ENCODE data around the gene PCSK1.

DNA sequence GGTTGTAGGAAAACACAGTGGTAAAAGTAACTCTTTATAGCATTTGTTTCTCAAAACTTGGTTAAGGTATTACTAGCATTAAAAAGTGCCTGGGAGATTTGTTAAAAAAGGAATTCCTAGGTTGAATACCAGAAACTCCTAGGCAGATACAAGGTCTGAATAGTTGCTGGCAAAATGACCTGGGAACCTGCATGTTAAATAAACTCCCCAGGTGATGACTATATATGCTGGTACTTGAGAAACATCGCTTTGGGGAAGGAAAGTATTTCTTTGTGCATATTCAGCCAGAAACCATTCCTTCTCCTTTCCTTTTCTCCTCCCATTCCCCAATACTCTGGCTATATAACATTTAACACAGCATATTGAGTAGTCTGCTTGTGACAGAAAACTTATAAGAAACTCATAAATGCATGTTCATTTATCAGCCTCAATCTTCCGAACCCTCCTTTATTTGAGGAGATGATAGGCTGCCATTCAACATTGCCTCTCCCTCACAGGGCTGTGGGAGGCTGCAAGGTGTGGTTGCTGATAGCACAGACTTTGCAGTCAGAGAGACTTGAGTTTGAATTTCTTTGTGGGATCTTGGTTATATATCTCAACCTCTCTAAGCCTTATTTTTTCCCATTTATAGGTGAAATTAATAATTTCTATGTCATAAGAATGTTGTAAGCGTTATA is 28.7 kb downstream of the PCSK1 start:
- TF ChIP-seq, protein P1, sequence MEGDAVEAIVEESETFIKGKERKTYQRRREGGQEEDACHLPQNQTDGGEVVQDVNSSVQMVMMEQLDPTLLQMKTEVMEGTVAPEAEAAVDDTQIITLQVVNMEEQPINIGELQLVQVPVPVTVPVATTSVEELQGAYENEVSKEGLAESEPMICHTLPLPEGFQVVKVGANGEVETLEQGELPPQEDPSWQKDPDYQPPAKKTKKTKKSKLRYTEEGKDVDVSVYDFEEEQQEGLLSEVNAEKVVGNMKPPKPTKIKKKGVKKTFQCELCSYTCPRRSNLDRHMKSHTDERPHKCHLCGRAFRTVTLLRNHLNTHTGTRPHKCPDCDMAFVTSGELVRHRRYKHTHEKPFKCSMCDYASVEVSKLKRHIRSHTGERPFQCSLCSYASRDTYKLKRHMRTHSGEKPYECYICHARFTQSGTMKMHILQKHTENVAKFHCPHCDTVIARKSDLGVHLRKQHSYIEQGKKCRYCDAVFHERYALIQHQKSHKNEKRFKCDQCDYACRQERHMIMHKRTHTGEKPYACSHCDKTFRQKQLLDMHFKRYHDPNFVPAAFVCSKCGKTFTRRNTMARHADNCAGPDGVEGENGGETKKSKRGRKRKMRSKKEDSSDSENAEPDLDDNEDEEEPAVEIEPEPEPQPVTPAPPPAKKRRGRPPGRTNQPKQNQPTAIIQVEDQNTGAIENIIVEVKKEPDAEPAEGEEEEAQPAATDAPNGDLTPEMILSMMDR (IDR thresholded peaks at IDR 0.05): no peak
- TF ChIP-seq POLR2AphosphoS5 (IDR thresholded peaks at IDR 0.05; ENCODE audit: low read depth, low read length) (no peak), SIN3A (IDR thresholded peaks at IDR 0.05; ENCODE audit: borderline replicate concordance, insufficient read depth, low read depth, low read length) (no peak)
- TF ChIP-seq, protein P2, sequence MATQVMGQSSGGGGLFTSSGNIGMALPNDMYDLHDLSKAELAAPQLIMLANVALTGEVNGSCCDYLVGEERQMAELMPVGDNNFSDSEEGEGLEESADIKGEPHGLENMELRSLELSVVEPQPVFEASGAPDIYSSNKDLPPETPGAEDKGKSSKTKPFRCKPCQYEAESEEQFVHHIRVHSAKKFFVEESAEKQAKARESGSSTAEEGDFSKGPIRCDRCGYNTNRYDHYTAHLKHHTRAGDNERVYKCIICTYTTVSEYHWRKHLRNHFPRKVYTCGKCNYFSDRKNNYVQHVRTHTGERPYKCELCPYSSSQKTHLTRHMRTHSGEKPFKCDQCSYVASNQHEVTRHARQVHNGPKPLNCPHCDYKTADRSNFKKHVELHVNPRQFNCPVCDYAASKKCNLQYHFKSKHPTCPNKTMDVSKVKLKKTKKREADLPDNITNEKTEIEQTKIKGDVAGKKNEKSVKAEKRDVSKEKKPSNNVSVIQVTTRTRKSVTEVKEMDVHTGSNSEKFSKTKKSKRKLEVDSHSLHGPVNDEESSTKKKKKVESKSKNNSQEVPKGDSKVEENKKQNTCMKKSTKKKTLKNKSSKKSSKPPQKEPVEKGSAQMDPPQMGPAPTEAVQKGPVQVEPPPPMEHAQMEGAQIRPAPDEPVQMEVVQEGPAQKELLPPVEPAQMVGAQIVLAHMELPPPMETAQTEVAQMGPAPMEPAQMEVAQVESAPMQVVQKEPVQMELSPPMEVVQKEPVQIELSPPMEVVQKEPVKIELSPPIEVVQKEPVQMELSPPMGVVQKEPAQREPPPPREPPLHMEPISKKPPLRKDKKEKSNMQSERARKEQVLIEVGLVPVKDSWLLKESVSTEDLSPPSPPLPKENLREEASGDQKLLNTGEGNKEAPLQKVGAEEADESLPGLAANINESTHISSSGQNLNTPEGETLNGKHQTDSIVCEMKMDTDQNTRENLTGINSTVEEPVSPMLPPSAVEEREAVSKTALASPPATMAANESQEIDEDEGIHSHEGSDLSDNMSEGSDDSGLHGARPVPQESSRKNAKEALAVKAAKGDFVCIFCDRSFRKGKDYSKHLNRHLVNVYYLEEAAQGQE (IDR thresholded peaks at IDR 0.05; ENCODE audit: insufficient read depth in 1 of 2, low read depth in 2 of 2, low read length in 1 of 2): no peak

All from Panc1 (cell line).